ENCODE data around the gene PROKR1. TPM values are rescaled to one million over a fixed set of nuclear protein-coding genes. Genes with fewer than 3 reads are reported as not detected.
"Not testable (repeated sequence)": the region's sequence is repeated elsewhere in the genome, so short reads cannot be mapped to it uniquely, and the experiment has no call there.

The PROKR1 gene
- total RNA-seq, 2 experiments from 2014 or later, result not detected

DNA sequence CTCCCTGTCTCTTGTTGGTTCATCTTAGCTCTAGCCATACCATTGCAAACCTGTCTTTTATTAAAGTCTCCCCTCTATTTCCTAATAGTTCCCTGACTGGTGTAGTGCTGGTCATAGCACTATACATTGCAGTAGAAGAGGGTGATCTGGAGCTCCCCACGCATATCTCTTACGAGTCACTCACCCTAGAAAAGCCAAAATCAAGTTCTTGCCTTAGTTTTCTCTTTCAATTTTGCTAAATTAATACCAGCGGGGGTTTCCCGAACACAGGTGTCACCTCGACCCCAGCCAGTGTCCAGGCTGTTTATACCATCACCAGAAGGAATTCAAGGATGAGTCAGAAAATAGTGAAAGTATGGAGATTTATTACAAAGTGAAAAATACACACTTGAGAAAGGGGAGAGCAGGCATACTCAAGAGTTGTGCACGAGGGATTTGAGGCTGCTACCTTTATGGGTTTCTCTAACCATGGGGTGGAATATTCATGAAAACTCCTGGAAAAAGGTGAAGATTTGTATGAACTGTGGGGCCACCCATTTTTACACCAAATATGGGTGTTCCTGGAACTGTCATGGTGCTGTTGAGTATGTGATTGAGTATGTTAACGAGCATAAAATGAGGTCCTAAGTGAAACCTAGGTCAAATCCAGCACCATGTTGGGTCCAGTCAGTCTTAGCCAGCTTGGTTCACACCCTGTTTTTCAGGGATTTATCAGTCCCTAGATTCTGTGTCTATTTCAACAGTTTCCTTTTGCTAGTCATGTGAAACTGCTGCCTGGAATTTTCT is 20.2 kb downstream of the PROKR1 start:
- Mint-ChIP-seq H3K27ac (no peak overlapping the region), H3K36me3 (no peaks in the 10 kb centered on the region), H3K4me3 (no peak overlapping the region), H3K9me3 (ENCODE audit: low read depth) (peaks cover 5% of the 10 kb centered on the region), H3K27me3 (peaks cover 61% of the 10 kb centered on the region), H3K4me1 (peaks cover 6% of the 10 kb centered on the region)
- DNase-seq (no peak), ATAC-seq (no peak)
- CTCF ChIA-PET, result no interaction called here

DNA sequence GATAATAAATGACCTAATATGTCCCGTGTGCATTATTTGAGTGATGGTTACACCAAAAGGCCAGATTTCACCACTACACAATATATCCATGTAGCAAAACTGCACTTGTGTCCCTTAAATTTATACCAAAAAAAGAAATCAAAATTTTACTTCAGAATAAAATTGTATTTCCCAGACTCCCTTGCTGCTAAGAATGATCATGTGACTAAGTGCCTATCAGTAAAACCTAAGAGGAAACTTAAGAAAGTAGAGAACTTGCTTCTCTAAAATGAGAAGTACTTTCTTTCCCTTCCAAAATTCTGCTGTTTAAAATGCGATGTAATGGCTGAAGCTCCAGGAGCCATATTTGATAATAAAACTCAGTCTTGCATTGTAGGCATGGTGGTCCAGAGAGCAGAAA is 24.0 kb downstream of the PROKR1 start:
- Mint-ChIP-seq H3K9me3 (ENCODE audit: low read depth) (peaks cover 5% of the 10 kb centered on the region), H3K27me3 (peaks cover 60% of the 10 kb centered on the region)
- CTCF ChIA-PET, result no interaction called here

DNA sequence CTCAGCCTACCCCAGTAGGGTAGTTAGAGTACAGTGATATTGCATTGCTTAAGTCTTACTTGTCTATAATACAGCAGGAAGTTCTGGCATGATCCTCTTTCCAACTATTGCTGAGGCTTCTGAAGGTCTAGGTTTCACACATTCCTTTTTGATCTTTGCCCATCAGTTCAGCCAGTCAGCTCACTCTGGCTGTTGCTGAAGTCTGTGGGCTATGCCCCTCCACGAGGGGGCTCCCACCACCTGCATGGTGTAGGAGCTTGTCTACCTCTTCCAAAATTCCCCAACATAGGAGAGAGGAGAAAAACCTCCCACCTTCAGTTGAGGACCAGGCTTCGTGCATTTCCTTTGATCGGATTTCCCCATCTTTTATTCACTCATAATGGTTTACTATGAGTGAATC is 26.3 kb downstream of the PROKR1 start:
- H3K4me1 Mint-ChIP-seq, result peaks cover 10% of the 10 kb centered on the region
- CTCF ChIA-PET, result no interaction called here
- ATAC-seq (no peak), DNase-seq (no peak)
- H3K27ac Mint-ChIP-seq, result no peak overlapping the region
- H3K9me3 Mint-ChIP-seq (ENCODE audit: low read depth), result peaks cover 5% of the 10 kb centered on the region
- no peak overlapping the region for H3K4me3 Mint-ChIP-seq
- H3K27me3 Mint-ChIP-seq, result peaks cover 55% of the 10 kb centered on the region
- no peaks in the 10 kb centered on the region for H3K36me3 Mint-ChIP-seq

More for the DNA sequence above, 24.0 kb downstream of the PROKR1 start:
- Mint-ChIP-seq H3K27ac (no peak overlapping the region), H3K4me3 (no peak overlapping the region), H3K36me3 (no peaks in the 10 kb centered on the region), H3K4me1 (peaks cover 16% of the 10 kb centered on the region)
- no peak for ATAC-seq
- DNase-seq, result no peak

DNA sequence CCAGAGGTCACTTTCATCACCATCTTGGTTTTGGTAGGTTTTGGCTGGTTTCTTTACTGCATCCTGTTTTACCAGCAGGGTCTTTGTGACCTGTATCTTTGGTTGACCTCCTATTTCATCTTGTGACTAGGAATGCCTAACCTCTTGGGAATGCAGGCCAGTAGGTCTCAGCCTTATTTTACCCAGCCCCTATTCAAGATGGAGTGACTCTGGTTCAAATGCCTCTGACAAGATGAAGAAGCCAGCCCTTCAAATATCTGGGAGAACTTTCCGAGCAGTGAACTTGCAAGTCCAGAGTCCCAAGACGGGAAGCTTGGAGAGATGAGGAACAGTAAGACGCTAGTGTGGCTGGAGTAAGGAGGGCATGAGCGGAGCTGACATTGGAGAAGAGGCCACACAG is 28.6 kb downstream of the PROKR1 start:
- Mint-ChIP-seq H3K27me3 (peaks cover 48% of the 10 kb centered on the region), H3K9me3 (ENCODE audit: low read depth) (peaks cover 9% of the 10 kb centered on the region), H3K4me1 (peaks cover 10% of the 10 kb centered on the region), H3K27ac (no peak overlapping the region), H3K36me3 (peaks cover 7% of the 10 kb centered on the region), H3K4me3 (no peak overlapping the region)
- no peak for ATAC-seq
- CTCF ChIA-PET, result no interaction called here
- DNase-seq, result no peak

DNA sequence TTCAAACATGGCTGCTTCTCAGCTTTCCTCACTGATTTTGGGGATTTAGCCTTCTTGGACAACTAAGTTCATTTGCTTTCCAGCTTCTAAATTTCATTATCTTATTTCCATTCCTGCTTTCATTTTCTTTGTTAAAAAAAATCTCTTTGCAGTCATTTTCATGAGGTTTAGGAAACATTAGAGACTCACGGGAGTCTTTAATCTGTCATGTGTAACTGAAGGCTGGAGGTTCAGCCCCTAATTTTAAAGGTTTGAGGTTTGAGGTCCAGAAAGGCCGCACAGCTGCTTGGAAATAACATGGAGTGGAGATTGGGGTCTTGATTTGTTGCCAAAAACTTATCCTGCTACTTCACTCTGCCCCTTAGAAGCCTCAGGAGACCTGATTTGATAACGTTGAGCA is 30.3 kb downstream of the PROKR1 start:
- H3K36me3 Mint-ChIP-seq, result peaks cover 7% of the 10 kb centered on the region

DNA sequence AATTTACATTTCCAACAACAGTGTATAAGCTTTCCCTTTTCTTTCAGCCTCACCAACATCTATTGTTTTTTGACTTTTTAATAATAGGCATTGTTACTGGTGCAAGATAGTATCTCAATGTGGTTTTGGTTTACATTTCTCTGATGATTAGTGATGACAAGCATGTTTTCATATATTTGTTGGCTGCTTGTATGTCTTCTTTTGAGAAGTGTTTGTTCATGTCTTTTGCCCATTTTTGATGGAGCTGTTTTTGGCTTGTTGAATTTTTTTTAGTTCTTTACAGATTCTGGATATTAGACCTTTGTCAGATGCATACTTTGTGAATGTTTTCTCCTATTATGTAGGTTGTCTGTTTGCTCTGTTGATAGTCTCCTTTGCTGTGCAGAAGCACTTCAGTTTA is 32.1 kb downstream of the PROKR1 start:
- Mint-ChIP-seq H3K27me3 (peaks cover 31% of the 10 kb centered on the region), H3K4me3 (no peak overlapping the region)
- CTCF ChIA-PET, result no interaction called here

More for the DNA sequence above, 30.3 kb downstream of the PROKR1 start:
- Mint-ChIP-seq H3K4me3 (no peak overlapping the region), H3K27me3 (peaks cover 42% of the 10 kb centered on the region), H3K9me3 (ENCODE audit: low read depth) (peaks cover 6% of the 10 kb centered on the region), H3K4me1 (peaks cover 10% of the 10 kb centered on the region), H3K27ac (no peak overlapping the region)
- CTCF ChIA-PET, result no interaction called here
- ATAC-seq, result no peak
- DNase-seq, result no peak

DNA sequence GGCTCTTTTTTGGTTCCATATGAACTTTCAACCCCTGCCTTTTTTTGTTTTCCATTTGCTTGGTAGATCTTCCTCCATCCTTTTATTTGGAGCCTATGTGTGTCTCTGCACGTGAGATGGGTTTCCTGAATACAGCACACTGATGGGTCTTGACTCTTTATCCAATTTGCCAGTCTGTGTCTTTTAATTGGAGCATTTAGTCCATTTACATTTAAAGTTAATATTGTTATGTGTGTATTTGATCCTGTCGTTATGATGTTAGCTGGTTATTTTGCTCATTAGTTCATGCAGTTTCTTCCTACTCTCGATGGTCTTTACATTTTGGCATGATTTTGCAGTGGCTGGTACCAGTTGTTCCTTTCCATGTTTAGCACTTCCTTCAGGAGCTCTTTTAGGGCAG is 34.5 kb downstream of the PROKR1 start:
- H3K9me3 Mint-ChIP-seq (ENCODE audit: low read depth); H3K4me3 Mint-ChIP-seq; H3K4me1 Mint-ChIP-seq; CTCF ChIA-PET; DNase-seq; H3K27ac Mint-ChIP-seq; ATAC-seq; H3K36me3 Mint-ChIP-seq: not testable (repeated sequence)
- peaks cover 29% of the 10 kb centered on the region for H3K27me3 Mint-ChIP-seq

More for the DNA sequence above, 32.1 kb downstream of the PROKR1 start:
- Mint-ChIP-seq H3K27ac (no peak overlapping the region), H3K36me3 (peaks cover 7% of the 10 kb centered on the region), H3K4me1 (peaks cover 5% of the 10 kb centered on the region), H3K9me3 (ENCODE audit: low read depth) (peaks cover 6% of the 10 kb centered on the region)
- ATAC-seq (no peak), DNase-seq (no peak)

- Mint-ChIP-seq H3K27me3 (peaks cover 25% of the 10 kb centered on the region), H3K4me3 (peak overlapping the region; percentile 70), H3K27ac (peak overlapping the region; percentile 78)
- not testable (repeated sequence) for H3K4me1 Mint-ChIP-seq; ATAC-seq; H3K36me3 Mint-ChIP-seq; H3K9me3 Mint-ChIP-seq (ENCODE audit: low read depth)
- peak; percentile 48 for DNase-seq
- CTCF ChIA-PET, result interaction anchor here (1.0 kb wide), 1 partner anchor 11 kb away, joined by 3 read pairs; no protein-coding TSS in a partner anchor
Observed at GRCh38 chr2:68679166-68679916, 36.0 kb downstream of the PROKR1 start.

DNA sequence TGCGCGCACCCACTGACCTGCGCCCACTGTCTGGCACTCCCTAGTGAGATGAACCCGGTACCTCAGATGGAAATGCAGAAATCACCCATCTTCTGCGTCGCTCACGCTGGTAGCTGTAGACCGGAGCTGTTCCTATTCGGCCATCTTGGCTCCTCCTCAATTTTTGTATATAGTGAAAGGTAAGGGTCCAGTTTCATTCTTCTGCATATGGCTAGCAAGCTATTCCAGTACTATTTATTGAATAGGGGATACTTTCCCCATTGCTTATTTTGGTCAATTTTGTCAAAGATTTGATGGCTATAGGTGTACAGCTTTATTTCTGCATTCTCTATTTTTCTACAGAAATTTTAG is 36.5 kb downstream of the PROKR1 start:
- peaks cover 20% of the 10 kb centered on the region for H3K27me3 Mint-ChIP-seq
- not testable (repeated sequence) for H3K36me3 Mint-ChIP-seq; ATAC-seq; H3K9me3 Mint-ChIP-seq (ENCODE audit: low read depth); DNase-seq; H3K4me1 Mint-ChIP-seq
- H3K4me3 Mint-ChIP-seq, result peak overlapping the region; percentile 70
- CTCF ChIA-PET, result interaction anchor here (1.0 kb wide), 1 partner anchor 10 kb away, joined by 3 read pairs; no protein-coding TSS in a partner anchor
- peak overlapping the region; percentile 78 for H3K27ac Mint-ChIP-seq

- CTCF ChIA-PET, result no interaction called here
- peaks cover 2% of the 10 kb centered on the region for H3K36me3 Mint-ChIP-seq
Observed at GRCh38 chr2:68684197-68684596, 40.8 kb downstream of the PROKR1 start.

DNA sequence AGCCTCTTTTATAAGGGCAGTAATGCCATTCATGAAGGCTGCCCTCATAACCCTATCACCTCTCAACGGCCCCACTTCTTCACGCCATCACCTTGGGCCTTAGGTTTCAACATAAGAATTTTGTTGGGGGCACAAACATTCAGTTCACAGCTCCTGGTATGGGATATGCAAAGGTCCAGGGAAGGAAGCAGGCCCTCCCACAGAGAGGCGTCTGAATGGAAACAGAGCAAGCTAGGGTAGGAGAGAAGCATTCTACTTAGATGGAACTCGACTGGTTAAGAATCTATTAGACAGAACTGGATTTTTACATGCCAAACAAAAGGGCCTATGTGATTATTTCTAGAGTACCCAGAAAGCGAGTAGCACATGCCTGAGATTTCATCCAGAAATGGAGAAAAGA is 42.8 kb downstream of the PROKR1 start:
- DNase-seq (no peak), ATAC-seq (no peak)
- peaks cover 20% of the 10 kb centered on the region for H3K4me1 Mint-ChIP-seq
- peaks cover 4% of the 10 kb centered on the region for H3K27me3 Mint-ChIP-seq
- no peak overlapping the region for H3K4me3 Mint-ChIP-seq
- no peaks in the 10 kb centered on the region for H3K9me3 Mint-ChIP-seq (ENCODE audit: low read depth)
- CTCF ChIA-PET, result no interaction called here
- H3K36me3 Mint-ChIP-seq, result no peaks in the 10 kb centered on the region
- H3K27ac Mint-ChIP-seq, result no peak overlapping the region

More at GRCh38 chr2:68684197-68684596, 40.8 kb downstream of the PROKR1 start:
- DNase-seq (no peak), ATAC-seq (no peak)
- peaks cover 4% of the 10 kb centered on the region for H3K4me1 Mint-ChIP-seq
- no peak overlapping the region for H3K27ac Mint-ChIP-seq
- H3K4me3 Mint-ChIP-seq, result no peak overlapping the region
- H3K9me3 Mint-ChIP-seq (ENCODE audit: low read depth), result no peaks in the 10 kb centered on the region
- H3K27me3 Mint-ChIP-seq, result peaks cover 13% of the 10 kb centered on the region

DNA sequence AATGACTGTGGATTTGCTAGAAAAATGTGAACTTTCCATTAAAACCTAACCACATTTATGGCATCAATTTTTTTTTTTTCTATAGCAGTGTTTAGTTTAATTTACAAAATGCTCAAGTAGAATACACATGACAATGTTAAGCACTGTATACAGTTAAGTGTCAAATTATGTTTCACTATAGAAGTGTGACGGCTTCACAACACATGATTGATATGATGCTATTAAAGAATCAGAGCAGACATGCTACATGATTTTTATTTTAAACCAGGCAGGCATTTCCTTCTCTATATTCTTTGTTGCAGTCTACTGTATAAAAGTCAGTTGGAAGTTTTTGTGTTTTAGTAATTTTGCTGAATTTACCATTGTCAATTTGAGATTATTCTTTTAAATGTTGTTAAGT is 43.6 kb downstream of the PROKR1 start:
- Mint-ChIP-seq H3K9me3 (ENCODE audit: low read depth) (no peaks in the 10 kb centered on the region), H3K27me3 (peaks cover 8% of the 10 kb centered on the region), H3K4me3 (no peak overlapping the region), H3K27ac (no peak overlapping the region), H3K36me3 (peaks cover 2% of the 10 kb centered on the region), H3K4me1 (peaks cover 20% of the 10 kb centered on the region)
- no peak for ATAC-seq
- CTCF ChIA-PET, result no interaction called here
- no peak for DNase-seq

GRCh38 chr2:68689553-68690537 is 46.5 kb downstream of the PROKR1 start:
- peak overlapping the region; percentile 44 for H3K27ac Mint-ChIP-seq
- CTCF ChIA-PET, result interaction anchor here (0.8 to 2.0 kb wide), 4 partner anchors 10 to 202 kb away, joined by 3 to 4 read pairs (median 3); no protein-coding TSS in a partner anchor
- peaks cover 16% of the 10 kb centered on the region for H3K27me3 Mint-ChIP-seq
- ATAC-seq (peak; percentile 57), DNase-seq (no peak)
- no peaks in the 10 kb centered on the region for H3K9me3 Mint-ChIP-seq (ENCODE audit: low read depth)
- H3K4me3 Mint-ChIP-seq, result no peak overlapping the region
- H3K36me3 Mint-ChIP-seq, result peaks cover 2% of the 10 kb centered on the region
- H3K4me1 Mint-ChIP-seq, result peaks cover 20% of the 10 kb centered on the region
